ENCODE measurements around the gene PDYN. TPM values are rescaled to one million over a fixed set of nuclear protein-coding genes. Genes with fewer than 3 reads are reported as not detected.

Gene PDYN
- total RNA-seq, 2 experiments from 2014 or later = not detected

- intact Hi-C loops (cut with DNase I, micrococcal nuclease) = no loop called here
- ChIA-PET CTCF (no interaction called here), POLR2A (no interaction called here)
- H3K9me3 ChIP-seq (ENCODE audit: control insufficient read depth in 1 of 2, insufficient read depth in 1 of 2, low read length in 2 of 2) = peaks cover 0 to under 1% of the 10 kb centered on the region in 2 experiments
- DNase-seq = no peak
- no peak for ATAC-seq (ENCODE audit: poor library complexity)
- no peaks in the 10 kb centered on the region for H3K36me3 Mint-ChIP-seq (ENCODE audit: low read depth)
- no peak for TF ChIP-seq CTCF (IDR thresholded peaks at IDR 0.05)
- peaks cover 47% of the 10 kb centered on the region for H3K27me3 Mint-ChIP-seq
- no peak overlapping the region for H3K4me3 Mint-ChIP-seq
- no peaks in the 10 kb centered on the region for H3K4me1 Mint-ChIP-seq (ENCODE audit: low read depth)
- no peak overlapping the region for H3K27ac Mint-ChIP-seq
- peaks cover 20 to 24% of the 10 kb centered on the region in 2 experiments for H3K27me3 ChIP-seq (ENCODE audit: control insufficient read depth in 1 of 2, insufficient read depth in 2 of 2, low read length in 2 of 2)
- no peak overlapping the region for H3K4me3 ChIP-seq (ENCODE audit: low read length)
- H3K4me1 ChIP-seq (ENCODE audit: insufficient read depth, low read length) = no peaks in the 10 kb centered on the region
- no peaks in the 10 kb centered on the region for H3K9me3 Mint-ChIP-seq
- no peak overlapping the region for H3K27ac ChIP-seq (ENCODE audit: low read depth in 1 of 2, low read length in 2 of 2)
- H3K36me3 ChIP-seq (ENCODE audit: insufficient read depth, low read length) = no peaks in the 10 kb centered on the region
These were observed 51.8 kb downstream of the PDYN start for GRCh38 chr20:1942061-1942460.

- TF ChIP-seq CTCF (IDR thresholded peaks at IDR 0.05) = no peak
- Mint-ChIP-seq H3K36me3 (ENCODE audit: low read depth) (no peaks in the 10 kb centered on the region), H3K4me3 (no peak overlapping the region), H3K4me1 (ENCODE audit: low read depth) (no peaks in the 10 kb centered on the region), H3K9me3 (no peaks in the 10 kb centered on the region), H3K27me3 (peaks cover 40% of the 10 kb centered on the region), H3K27ac (no peak overlapping the region)
- ATAC-seq (ENCODE audit: poor library complexity) = no peak
- ChIA-PET CTCF (no interaction called here), POLR2A (no interaction called here)
- Histone ChIP-seq H3K27me3 (ENCODE audit: control insufficient read depth in 1 of 2, insufficient read depth in 2 of 2, low read length in 2 of 2) (peaks cover 13 to 24% of the 10 kb centered on the region in 2 experiments), H3K4me1 (ENCODE audit: insufficient read depth, low read length) (no peaks in the 10 kb centered on the region), H3K36me3 (ENCODE audit: insufficient read depth, low read length) (no peaks in the 10 kb centered on the region), H3K4me3 (ENCODE audit: low read length) (no peak overlapping the region), H3K27ac (ENCODE audit: low read depth in 1 of 2, low read length in 2 of 2) (no peak overlapping the region), H3K9me3 (ENCODE audit: control insufficient read depth in 1 of 2, insufficient read depth in 1 of 2, low read length in 2 of 2) (no peaks in the 10 kb centered on the region)
- intact Hi-C loops (cut with DNase I, micrococcal nuclease) = no loop called here
- no peak for DNase-seq
These were observed 52.6 kb downstream of the PDYN start for GRCh38 chr20:1941226-1941625.

- Histone ChIP-seq H3K27me3 (ENCODE audit: control insufficient read depth in 1 of 2, insufficient read depth in 2 of 2, low read length in 2 of 2) (peaks cover 13 to 17% of the 10 kb centered on the region in 2 experiments), H3K4me3 (ENCODE audit: low read length) (no peak overlapping the region), H3K4me1 (ENCODE audit: insufficient read depth, low read length) (no peaks in the 10 kb centered on the region), H3K36me3 (ENCODE audit: insufficient read depth, low read length) (no peaks in the 10 kb centered on the region), H3K9me3 (ENCODE audit: control insufficient read depth in 1 of 2, insufficient read depth in 1 of 2, low read length in 2 of 2) (no peaks in the 10 kb centered on the region), H3K27ac (ENCODE audit: low read depth in 1 of 2, low read length in 2 of 2) (no peak overlapping the region)
- POLR2A ChIA-PET = no interaction called here
- DNase-seq (no peak), ATAC-seq (ENCODE audit: poor library complexity) (no peak)
- Mint-ChIP-seq H3K4me3 (no peak overlapping the region), H3K4me1 (ENCODE audit: low read depth) (no peaks in the 10 kb centered on the region), H3K27me3 (peaks cover 33% of the 10 kb centered on the region), H3K27ac (no peak overlapping the region), H3K9me3 (no peaks in the 10 kb centered on the region), H3K36me3 (ENCODE audit: low read depth) (no peaks in the 10 kb centered on the region)
- intact Hi-C loops (cut with DNase I, micrococcal nuclease) = no loop called here
- no peak for TF ChIP-seq CTCF (IDR thresholded peaks at IDR 0.05)
- CTCF ChIA-PET = no interaction called here
These were observed 53.3 kb downstream of the PDYN start for GRCh38 chr20:1940581-1940980.

Measured in CD4-positive, alpha-beta T cell (primary cell).